ENCODE measurements around the gene MTHFD1.

- no peak for TF ChIP-seq POLR2A (IDR thresholded peaks at IDR 0.05; ENCODE audit: low read depth, low read length)
- TF ChIP-seq POLR2AphosphoS5 (IDR thresholded peaks at IDR 0.05; ENCODE audit: low read depth, low read length), result no peak
- no peak for TF ChIP-seq PAX5 (IDR thresholded peaks at IDR 0.05; ENCODE audit: insufficient read depth, low read length, severe bottlenecking)
- no peak for TF ChIP-seq TAF1 (IDR thresholded peaks at IDR 0.05; ENCODE audit: low read depth, low read length)
- TF ChIP-seq SPI1 (IDR thresholded peaks at IDR 0.05; ENCODE audit: low read depth, low read length), result no peak
- TF ChIP-seq POU2F2 (IDR thresholded peaks at IDR 0.05; ENCODE audit: low read depth, low read length), result no peak
Observed at GRCh38 chr14:64401949-64402348, 13.8 kb downstream of the MTHFD1 start.
